ENCODE measurements around the gene WNT11.
A peak's percentile ranks its signal among the peaks of the same experiment; 100 is the strongest.

The WNT11 gene

DNA sequence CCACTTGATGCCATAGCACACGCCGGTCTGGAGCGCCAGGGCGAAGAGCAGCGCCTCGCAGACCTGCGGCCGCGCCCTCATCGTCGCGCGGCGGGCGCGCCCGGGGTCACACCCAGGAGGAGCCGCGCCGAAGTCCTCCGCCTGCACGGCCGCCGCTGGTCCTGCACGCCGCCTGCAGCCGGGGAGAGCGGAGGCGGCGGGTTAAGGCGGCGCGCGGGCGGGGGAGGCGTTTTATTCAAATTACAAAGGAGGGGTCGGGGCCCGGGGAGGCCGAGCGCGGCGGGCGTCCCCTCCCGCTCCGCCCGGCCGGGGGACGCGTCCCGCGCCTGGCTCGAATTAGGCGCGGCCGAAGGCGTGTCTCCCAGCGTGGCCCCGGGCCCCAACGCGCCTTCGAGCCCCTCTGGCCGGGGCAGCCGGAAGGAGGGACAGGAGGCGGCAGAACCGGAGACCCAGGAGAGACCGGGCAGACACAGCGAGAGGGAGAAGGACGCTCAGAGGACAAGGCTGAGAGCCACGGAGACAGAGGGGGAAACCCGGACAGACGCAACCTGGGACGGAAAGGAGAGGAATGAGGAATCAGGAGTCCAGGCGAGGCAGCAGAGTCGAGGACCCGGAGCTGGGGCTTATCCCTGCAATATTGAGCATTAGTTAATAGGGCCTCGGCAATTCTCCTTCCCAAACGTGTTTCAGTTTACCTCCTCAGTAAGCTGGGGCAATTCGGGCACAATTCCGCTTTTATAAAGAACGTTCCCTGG, at the start of gene WNT11:
WNT11 (minus strand) TSS at position 176 of the 755 bp plus-strand sequence; CDS start at position 81, 95 bp downstream.
- Mint-ChIP-seq H3K27ac (ENCODE audit: low read depth) (no peak within 1 kb of the TSS), H3K4me1 (peaks cover 15% of the 10 kb centered on the region), H3K9me3 (no peaks in the 10 kb centered on the region), H3K36me3 (ENCODE audit: insufficient read depth) (peaks cover 8% of the 10 kb centered on the region), H3K4me3 (peak within 1 kb of the TSS; percentile 78), H3K27me3 (peaks cover 38% of the 10 kb centered on the region)
- DNase-seq (ENCODE audit: low spot score in 2 of 2) (no peak), ATAC-seq (replicated peaks; ENCODE audit: extremely low read depth, poor library complexity, severe bottlenecking) (peak; percentile 16)

DNA sequence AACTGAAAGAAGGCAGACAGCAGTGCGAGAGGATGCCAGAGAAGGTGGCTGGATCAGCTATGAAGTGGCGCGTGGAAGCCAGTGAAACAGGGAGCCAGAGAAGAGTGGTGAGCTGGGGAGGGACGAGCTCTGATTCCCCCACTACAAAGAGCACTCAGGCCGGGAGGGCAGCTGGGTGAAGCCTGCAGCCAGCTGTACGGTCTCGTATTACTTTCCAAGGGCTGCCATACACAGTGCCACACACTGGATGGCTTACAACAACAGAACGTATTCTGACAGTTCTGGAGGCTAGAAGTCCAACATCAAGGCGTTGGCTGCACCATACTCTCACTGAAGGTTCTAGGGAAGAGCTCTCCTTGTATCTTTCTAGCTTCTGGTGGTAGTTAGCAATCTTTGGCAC, 47.1 kb upstream of the WNT11 start:
- Mint-ChIP-seq H3K4me3 (no peak overlapping the region), H3K4me1 (no peaks in the 10 kb centered on the region), H3K9me3 (no peaks in the 10 kb centered on the region), H3K36me3 (ENCODE audit: insufficient read depth) (peaks cover 4% of the 10 kb centered on the region), H3K27ac (ENCODE audit: low read depth) (no peak overlapping the region), H3K27me3 (peaks cover 29% of the 10 kb centered on the region)
- no peak for DNase-seq (ENCODE audit: low spot score in 2 of 2)
- no peak for ATAC-seq (replicated peaks; ENCODE audit: extremely low read depth, poor library complexity, severe bottlenecking)

DNA sequence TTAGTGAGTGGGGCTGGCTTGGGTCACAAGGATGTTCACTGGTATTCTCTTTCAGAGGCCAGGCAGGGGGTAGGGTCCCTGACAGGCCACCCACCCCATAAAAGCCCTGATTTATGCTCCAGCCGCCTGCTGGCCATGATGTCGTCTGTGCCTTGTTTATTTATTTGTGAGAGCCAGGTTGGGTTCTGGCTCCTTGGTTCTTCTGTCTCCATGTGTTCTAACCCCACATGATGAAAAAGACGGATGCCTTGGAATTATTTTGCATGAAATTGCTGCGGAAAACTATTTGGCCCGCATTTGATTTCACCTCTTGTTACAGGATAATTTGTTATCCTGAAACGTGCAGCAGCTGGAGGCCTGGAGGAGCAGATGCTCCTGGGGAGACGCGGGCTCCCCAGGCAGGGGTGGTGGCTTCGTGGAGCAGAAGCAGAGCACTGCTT, 46.3 kb upstream of the WNT11 start:
- Mint-ChIP-seq H3K4me3 (no peak overlapping the region), H3K36me3 (ENCODE audit: insufficient read depth) (peaks cover 4% of the 10 kb centered on the region), H3K27me3 (peaks cover 29% of the 10 kb centered on the region), H3K4me1 (no peaks in the 10 kb centered on the region), H3K27ac (ENCODE audit: low read depth) (no peak overlapping the region), H3K9me3 (no peaks in the 10 kb centered on the region)
- no peak for ATAC-seq (replicated peaks; ENCODE audit: extremely low read depth, poor library complexity, severe bottlenecking)
- DNase-seq (ENCODE audit: low spot score in 2 of 2), result no peak

DNA sequence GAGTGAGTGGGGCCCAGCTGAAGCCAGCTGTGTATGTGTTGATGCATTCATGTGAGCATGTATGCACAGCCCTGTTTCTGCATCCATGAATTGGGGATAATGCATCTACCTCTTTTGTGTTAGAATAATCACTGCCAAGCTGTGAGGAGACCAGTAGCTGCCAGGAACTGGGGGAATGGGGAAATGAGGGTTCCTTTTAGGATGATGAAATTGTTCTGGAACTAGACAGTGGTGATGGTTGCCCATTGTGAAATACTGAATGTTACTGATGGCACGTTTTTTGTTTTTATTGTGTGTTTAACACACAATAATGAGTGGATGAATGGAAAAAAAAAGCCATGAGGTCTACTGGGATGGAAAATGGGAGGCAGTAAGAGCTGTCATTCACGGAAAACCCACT, 45.3 kb upstream of the WNT11 start:
- ATAC-seq (replicated peaks; ENCODE audit: extremely low read depth, poor library complexity, severe bottlenecking), result no peak
- Mint-ChIP-seq H3K4me3 (no peak overlapping the region), H3K36me3 (ENCODE audit: insufficient read depth) (peaks cover 4% of the 10 kb centered on the region), H3K4me1 (no peaks in the 10 kb centered on the region), H3K9me3 (no peaks in the 10 kb centered on the region), H3K27me3 (peaks cover 29% of the 10 kb centered on the region), H3K27ac (ENCODE audit: low read depth) (no peak overlapping the region)
- DNase-seq (ENCODE audit: low spot score in 2 of 2), result no peak

DNA sequence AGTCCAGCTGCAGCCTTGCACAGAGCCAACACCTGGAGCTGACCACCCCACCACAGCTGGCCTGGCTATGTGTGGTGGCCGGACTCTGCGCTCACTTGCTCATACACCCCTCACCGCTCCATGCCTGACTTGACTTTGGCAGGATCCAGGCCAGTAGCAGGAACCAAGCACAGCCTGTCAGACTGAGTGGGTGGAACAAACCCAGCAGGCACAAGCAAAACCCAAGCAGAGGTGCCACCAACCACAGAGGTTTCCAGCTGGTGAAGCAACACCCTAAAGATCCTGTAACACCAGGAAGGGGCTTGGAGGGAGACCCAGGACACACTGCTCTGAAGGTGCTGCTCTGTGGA, 44.9 kb upstream of the WNT11 start:
- Mint-ChIP-seq H3K36me3 (ENCODE audit: insufficient read depth) (peaks cover 4% of the 10 kb centered on the region), H3K27ac (ENCODE audit: low read depth) (no peak overlapping the region), H3K4me3 (no peak overlapping the region), H3K9me3 (no peaks in the 10 kb centered on the region), H3K27me3 (peaks cover 29% of the 10 kb centered on the region), H3K4me1 (no peaks in the 10 kb centered on the region)
- DNase-seq (ENCODE audit: low spot score in 2 of 2), result no peak
- no peak for ATAC-seq (replicated peaks; ENCODE audit: extremely low read depth, poor library complexity, severe bottlenecking)

DNA sequence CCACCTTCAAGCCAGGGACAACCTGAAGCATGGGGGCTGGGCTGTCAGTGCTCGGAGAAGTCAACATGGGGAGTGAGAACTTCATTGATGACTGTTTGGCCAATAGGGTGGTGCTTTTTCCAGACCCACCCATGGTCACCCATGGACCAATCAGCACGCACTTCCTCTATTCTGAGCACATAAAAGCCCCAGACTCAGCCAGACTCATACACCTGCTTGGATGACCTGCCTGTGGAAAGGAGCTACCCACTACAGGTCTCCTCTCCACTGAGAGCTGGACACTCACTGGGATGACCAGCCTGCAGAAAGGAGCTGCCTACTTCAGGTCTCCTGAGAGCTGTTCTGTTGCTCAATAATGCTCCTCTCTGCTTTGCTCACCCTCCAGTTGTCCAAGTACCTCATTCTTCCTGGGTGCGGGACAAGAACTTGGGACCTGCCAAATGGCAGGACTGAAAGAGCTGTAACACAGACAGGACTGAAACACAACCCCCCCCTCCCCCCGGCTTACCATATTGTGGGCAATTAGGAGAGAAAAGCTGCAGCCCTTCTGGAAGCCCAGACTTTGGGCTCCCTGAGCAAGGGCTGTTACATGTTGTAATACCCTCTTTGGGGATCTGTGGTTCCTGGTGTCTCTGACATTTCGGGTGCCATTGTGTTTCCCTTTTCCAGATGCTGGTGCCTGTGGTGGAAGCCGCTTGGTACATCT, 44.4 kb upstream of the WNT11 start:
- ATAC-seq (replicated peaks; ENCODE audit: extremely low read depth, poor library complexity, severe bottlenecking), result no peak
- DNase-seq (ENCODE audit: low spot score in 2 of 2), result no peak
- Mint-ChIP-seq H3K27ac (ENCODE audit: low read depth) (no peak overlapping the region), H3K9me3 (no peaks in the 10 kb centered on the region), H3K36me3 (ENCODE audit: insufficient read depth) (peaks cover 4% of the 10 kb centered on the region), H3K4me1 (no peaks in the 10 kb centered on the region), H3K27me3 (peaks cover 29% of the 10 kb centered on the region), H3K4me3 (no peak overlapping the region)

DNA sequence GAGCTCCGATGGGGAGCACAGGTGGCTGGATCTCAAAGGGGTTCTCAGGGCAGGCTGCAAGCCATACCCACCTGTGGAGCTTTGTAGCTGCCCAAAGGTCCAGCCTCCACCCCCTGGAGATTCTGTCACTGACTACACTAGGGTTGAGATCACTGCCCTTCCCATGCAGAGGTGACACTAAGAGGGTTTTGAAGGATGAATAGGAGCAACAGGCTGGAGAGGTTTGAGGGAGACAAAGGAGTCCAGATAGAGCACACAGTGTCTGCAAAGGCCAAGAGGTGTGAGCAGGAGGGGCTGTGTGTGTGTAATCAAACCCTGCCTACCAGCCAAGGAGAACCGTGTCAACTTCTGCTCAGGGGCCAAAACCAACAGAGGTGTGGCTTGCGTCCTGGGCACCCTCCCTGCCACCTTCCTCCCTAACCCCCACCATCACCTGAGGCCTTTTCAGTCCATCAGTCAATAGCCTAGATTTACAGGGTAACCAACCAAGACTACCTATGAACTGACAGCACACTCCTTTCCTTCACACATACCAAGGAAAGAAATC, 43.0 kb upstream of the WNT11 start:
- DNase-seq (ENCODE audit: low spot score in 2 of 2) (no peak), ATAC-seq (replicated peaks; ENCODE audit: extremely low read depth, poor library complexity, severe bottlenecking) (no peak)
- Mint-ChIP-seq H3K4me3 (no peak overlapping the region), H3K36me3 (ENCODE audit: insufficient read depth) (no peaks in the 10 kb centered on the region), H3K9me3 (no peaks in the 10 kb centered on the region), H3K27ac (ENCODE audit: low read depth) (no peak overlapping the region), H3K27me3 (peaks cover 29% of the 10 kb centered on the region), H3K4me1 (peaks cover 5% of the 10 kb centered on the region)

DNA sequence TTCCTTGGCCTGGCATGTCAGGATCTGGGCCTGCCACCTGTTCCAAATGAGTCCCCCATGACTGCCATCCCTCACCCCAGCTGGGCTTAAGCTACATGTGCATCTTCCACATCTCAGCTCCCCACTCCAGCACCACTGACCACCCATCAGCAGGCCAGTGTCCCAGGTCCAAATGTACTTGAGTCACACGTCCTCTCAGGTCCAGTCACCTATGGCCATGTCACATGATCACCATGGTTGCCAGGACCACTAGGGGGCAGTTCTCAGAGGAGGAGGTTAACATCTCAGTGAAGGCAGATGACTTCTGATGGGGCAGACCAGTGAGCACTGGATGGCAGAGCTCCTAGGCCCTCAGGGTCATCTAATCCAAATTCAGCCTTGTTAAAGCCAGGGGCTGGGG, 41.9 kb upstream of the WNT11 start:
- no peak overlapping the region for H3K4me3 Mint-ChIP-seq
- H3K27ac Mint-ChIP-seq (ENCODE audit: low read depth), result no peak overlapping the region
- H3K9me3 Mint-ChIP-seq, result no peaks in the 10 kb centered on the region
- ATAC-seq (replicated peaks; ENCODE audit: extremely low read depth, poor library complexity, severe bottlenecking), result no peak
- peaks cover 18% of the 10 kb centered on the region for H3K27me3 Mint-ChIP-seq
- no peaks in the 10 kb centered on the region for H3K36me3 Mint-ChIP-seq (ENCODE audit: insufficient read depth)
- no peak for DNase-seq (ENCODE audit: low spot score in 2 of 2)
- peaks cover 7% of the 10 kb centered on the region for H3K4me1 Mint-ChIP-seq

DNA sequence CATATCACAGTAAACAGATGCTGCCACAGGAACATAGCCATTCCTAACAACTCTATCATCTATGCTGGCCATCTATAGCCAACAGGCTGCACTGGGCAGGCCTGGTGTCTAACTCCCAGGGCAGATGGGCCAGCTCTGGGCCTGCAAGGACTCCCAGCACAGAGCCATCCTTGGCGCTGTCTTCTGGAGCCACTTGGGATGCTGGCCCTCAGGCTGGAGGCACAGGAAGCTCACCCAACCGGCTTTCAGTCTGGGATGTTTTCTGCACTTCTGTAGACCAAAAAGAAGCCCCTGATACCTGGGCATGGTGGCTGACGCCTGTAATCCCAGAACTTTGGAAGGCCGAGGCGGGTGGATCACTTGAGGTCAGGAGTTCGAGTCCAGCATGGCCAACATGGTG, 40.8 kb upstream of the WNT11 start:
- Mint-ChIP-seq H3K27me3 (peaks cover 14% of the 10 kb centered on the region), H3K9me3 (no peaks in the 10 kb centered on the region), H3K36me3 (ENCODE audit: insufficient read depth) (no peaks in the 10 kb centered on the region), H3K4me1 (peaks cover 7% of the 10 kb centered on the region), H3K27ac (ENCODE audit: low read depth) (no peak overlapping the region), H3K4me3 (no peak overlapping the region)
- ATAC-seq (replicated peaks; ENCODE audit: extremely low read depth, poor library complexity, severe bottlenecking) (no peak), DNase-seq (ENCODE audit: low spot score in 2 of 2) (no peak)

DNA sequence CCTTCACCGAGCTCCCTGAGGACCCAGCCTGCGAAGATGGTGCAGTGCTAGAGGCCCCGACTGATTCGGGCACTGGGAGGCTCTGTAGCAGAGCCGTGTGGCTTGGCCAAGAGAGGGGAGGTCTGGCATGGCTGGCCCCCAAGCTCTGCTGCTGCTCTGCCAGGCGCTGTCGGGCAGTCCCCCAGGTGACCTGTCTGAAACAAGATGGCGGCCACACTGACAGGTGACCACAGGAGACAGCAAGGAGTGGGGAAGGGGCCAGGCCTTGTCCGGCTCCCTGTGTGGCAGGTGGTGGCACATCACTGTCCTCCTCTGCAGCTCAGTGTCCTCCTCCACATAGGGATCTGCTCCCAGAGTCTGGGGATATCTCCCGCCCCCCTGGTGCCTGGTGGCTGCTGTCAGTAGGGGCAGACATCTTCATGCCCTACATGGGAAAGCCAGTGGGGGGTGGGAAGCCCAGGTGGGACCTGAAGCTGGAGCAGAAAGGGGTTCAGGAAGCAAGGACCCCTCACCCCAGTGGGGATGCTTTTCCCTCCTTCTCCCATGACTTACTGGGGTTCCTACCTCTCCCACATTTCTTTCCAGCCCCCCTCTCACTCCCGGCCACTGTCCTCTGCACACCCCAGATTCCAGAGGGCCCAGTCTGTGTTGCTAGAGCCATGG, 40.1 kb upstream of the WNT11 start:
- Mint-ChIP-seq H3K27me3 (peaks cover 7% of the 10 kb centered on the region), H3K27ac (ENCODE audit: low read depth) (no peak overlapping the region), H3K4me3 (no peak overlapping the region), H3K36me3 (ENCODE audit: insufficient read depth) (no peaks in the 10 kb centered on the region), H3K4me1 (peaks cover 7% of the 10 kb centered on the region), H3K9me3 (no peaks in the 10 kb centered on the region)
- ATAC-seq (replicated peaks; ENCODE audit: extremely low read depth, poor library complexity, severe bottlenecking) (no peak), DNase-seq (ENCODE audit: low spot score in 2 of 2) (no peak)

DNA sequence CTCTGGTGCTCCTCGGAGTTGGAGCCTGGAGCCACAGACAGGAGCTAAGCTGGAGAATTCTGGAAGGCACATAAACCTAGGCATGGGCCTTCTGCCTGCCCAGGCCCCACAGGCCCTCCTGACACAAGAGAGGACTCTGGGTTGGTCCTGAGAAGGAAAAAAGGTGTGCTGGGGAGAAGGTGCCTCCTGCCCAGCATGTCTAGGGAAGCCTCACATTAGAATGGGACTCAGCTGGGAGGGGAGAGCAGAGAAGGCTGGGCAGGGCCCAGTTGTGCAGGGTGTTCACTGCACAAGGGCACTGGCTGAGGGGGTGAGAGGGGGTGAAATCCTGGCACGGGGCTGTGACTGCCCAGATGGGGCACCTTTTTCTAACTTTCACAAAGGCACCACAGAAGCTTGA, 39.4 kb upstream of the WNT11 start:
- H3K36me3 Mint-ChIP-seq (ENCODE audit: insufficient read depth), result no peaks in the 10 kb centered on the region
- no peaks in the 10 kb centered on the region for H3K9me3 Mint-ChIP-seq
- H3K27me3 Mint-ChIP-seq, result peaks cover 7% of the 10 kb centered on the region
- no peak overlapping the region for H3K27ac Mint-ChIP-seq (ENCODE audit: low read depth)
- DNase-seq (ENCODE audit: low spot score in 2 of 2), result no peak
- H3K4me3 Mint-ChIP-seq, result no peak overlapping the region
- no peak for ATAC-seq (replicated peaks; ENCODE audit: extremely low read depth, poor library complexity, severe bottlenecking)
- peaks cover 7% of the 10 kb centered on the region for H3K4me1 Mint-ChIP-seq

DNA sequence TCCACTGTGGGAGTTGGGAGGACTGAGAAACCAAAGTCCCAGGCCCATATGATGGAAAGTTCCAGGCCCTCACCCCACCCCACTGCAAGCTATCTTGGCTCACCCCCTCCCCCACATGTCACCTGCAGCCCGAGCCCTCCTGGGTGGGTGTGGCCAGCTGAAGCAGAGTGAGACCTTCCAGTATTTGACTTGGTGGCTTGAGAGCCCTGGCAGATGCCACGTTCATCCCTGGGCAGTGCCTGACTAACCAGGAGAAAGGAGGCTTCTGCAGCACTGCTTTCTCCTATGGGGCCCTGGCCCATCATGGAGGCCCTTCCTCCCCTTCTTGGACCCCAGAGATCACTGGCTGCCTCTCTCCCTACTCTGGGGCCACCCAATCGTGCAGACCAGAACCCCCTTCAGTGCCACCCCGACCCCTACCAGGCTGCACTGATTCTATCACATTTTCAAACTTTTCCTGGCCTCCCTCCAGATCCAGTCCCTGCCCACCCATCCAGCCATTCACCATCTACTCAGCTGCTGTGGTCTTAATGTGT, 38.1 kb upstream of the WNT11 start:
- Mint-ChIP-seq H3K27ac (ENCODE audit: low read depth) (no peak overlapping the region), H3K36me3 (ENCODE audit: insufficient read depth) (no peaks in the 10 kb centered on the region), H3K27me3 (peaks cover 13% of the 10 kb centered on the region), H3K4me1 (peaks cover 7% of the 10 kb centered on the region), H3K4me3 (no peak overlapping the region), H3K9me3 (no peaks in the 10 kb centered on the region)
- no peak for DNase-seq (ENCODE audit: low spot score in 2 of 2)
- ATAC-seq (replicated peaks; ENCODE audit: extremely low read depth, poor library complexity, severe bottlenecking), result no peak
